Right lobe of liver (tissue), 6 donors: ENCODE data around the gene UAP1L1. TPM values are rescaled to one million over a fixed set of nuclear protein-coding genes. Genes with fewer than 3 reads are reported as not detected.

ENCODE experiments used
- ATAC-seq, 4 donors: fragments of 200-7000 bp; cut with Tn5 transposase; one replicate each; pipeline ENCODE4 v1.9.1; 2020; ENCODE audit warnings: mild to moderate bottlenecking in 4 of 4, moderate library complexity in 4 of 4
- DNase-seq, 3 donors: peaks; one replicate each; pipeline ENCODE4 v3.0.0-alpha.2; 2020
- H3K27ac ChIP-seq, 3 donors: fragments of 200-600 bp; one replicate each; pipeline ENCODE4 v1.8.0; 2022
- H3K27me3 ChIP-seq, 2 donors: fragments of 200-600 bp; one replicate each; pipeline ENCODE4 v1.8.0; 2022
- H3K36me3 ChIP-seq, 4 donors: fragments of 200-600 bp; sonication (generic) in 1 of 4; one replicate each; pipeline versions ENCODE4 v1.5.1 to v1.8.0; 2017 to 2022; ENCODE audit warnings: control low read depth in 1 of 4
- H3K4me1 ChIP-seq, 4 donors: fragments of 200-600 bp; sonication (generic) in 1 of 4; one replicate each; pipeline versions ENCODE4 v1.5.1 to v1.8.0; 2017 to 2022; ENCODE audit warnings: control low read depth in 1 of 4
- H3K4me3 ChIP-seq, 3 donors: fragments of 200-600 bp; one replicate each; pipeline ENCODE4 v1.8.0; 2022
- H3K9me3 ChIP-seq, 4 donors: fragments of 200-600 bp; sonication (generic) in 1 of 4; one replicate each; pipeline versions ENCODE4 v1.5.1 to v1.8.0; 2017 to 2022; ENCODE audit warnings: control low read depth in 1 of 4
- POLR2A ChIP-seq: fragments of 450-650 bp; IDR thresholded peaks from one replicate; pipeline ENCODE4 v1.6.1; 2017; ENCODE audit warnings: antibody characterized with exemption, mild to moderate bottlenecking
- WGBS: methylation state at CpG from one replicate; pipeline ENCODE4 v1.1.6; 2018; ENCODE audit warnings: low coverage, low lambda C conversion rate; ENCODE audit not compliant: insufficient coverage; ENCODE audit errors: missing lambda C conversion rate; 5-methylcytosine and 5-hydroxymethylcytosine counted together
- intact Hi-C, 2 donors: fragments of 100-400 bp; cut with DNase I; formaldehyde crosslinking; loops; one replicate each; pipeline versions ENCODE4 v1.11.2 to v1.14.1; 2022
- total RNA-seq, 6 experiments: library from RNA; depleted of rRNA in 2 of 6; stranded (reverse); fragments of >200 nt in 2 of 6; fragmentation: NEBNext Ultra II Directional in 3 of 6; extraction: Animal tissue kit (Norgen Biotek cat#: 25700) in 3 of 6; gene quantifications; one replicate each; pipeline versions ENCODE4 v1.1.0 to v1.2.4, GENCODE V29; 2016 to 2023
- TF ChIP-seq, protein P1 (sequence below), 4 donors: fragments of 200-600 bp in 3 of 4; fragments of 450-650 bp in 1 of 4; IDR thresholded peaks; one replicate each; pipeline versions ENCODE4 v1.5.1 to v1.8.0; 2016 to 2022; ENCODE audit warnings: antibody characterized with exemption in 4 of 4, mild to moderate bottlenecking in 2 of 4
- donor health status: DM: no; HTN: yes; CAD: no.
- donor health status: DM: no; HTN: no; CAD: no.
- donor health status: DM: no; HTN: no; CAD: no.
- donor health status: DM: no; HTN: yes; CAD: no.
- donor health status: DM: no; HTN: yes; CAD: no.

The UAP1L1 gene
- total RNA-seq, 6 experiments from 2014 or later: 1.3 to 4.9 (median 1.9) TPM

DNA sequence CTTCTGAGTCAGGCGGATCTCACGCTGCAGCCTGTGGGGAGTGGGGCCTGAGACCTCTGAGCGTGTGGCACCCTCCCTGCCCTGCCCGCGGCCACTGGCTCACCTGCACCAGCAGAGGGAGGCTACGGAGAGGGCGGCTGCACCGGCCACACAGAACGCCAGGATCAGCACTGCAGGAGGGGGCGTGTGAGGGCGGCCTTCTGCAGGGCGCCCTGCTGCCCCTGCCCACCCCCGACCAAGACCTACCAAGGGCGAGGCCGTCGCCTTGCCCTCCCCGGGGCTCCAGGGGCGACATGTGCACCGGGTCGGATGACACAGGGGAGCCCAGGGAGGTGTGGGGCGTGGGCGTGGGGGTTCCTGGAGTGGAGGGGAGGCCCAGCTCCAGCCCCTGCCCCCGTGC lies 36.7 kb upstream of the UAP1L1 start:
- DNase-seq (no peak), ATAC-seq (no peak)
- Histone ChIP-seq H3K27ac (no peak overlapping the region), H3K9me3 (no peaks in the 10 kb centered on the region), H3K4me1 (peaks cover 0 to 4% (median 0%) of the 10 kb centered on the region in 4 donors), H3K36me3 (no peaks in the 10 kb centered on the region), H3K4me3 (no peak overlapping the region), H3K27me3 (peaks cover 0 to 3% of the 10 kb centered on the region in 2 donors)
- intact Hi-C loops: no loop called here
- no CpG with 5 or more reads among the region's 23 CpGs for WGBS
- TF ChIP-seq POLR2A: no peak
- TF ChIP-seq, protein P1, sequence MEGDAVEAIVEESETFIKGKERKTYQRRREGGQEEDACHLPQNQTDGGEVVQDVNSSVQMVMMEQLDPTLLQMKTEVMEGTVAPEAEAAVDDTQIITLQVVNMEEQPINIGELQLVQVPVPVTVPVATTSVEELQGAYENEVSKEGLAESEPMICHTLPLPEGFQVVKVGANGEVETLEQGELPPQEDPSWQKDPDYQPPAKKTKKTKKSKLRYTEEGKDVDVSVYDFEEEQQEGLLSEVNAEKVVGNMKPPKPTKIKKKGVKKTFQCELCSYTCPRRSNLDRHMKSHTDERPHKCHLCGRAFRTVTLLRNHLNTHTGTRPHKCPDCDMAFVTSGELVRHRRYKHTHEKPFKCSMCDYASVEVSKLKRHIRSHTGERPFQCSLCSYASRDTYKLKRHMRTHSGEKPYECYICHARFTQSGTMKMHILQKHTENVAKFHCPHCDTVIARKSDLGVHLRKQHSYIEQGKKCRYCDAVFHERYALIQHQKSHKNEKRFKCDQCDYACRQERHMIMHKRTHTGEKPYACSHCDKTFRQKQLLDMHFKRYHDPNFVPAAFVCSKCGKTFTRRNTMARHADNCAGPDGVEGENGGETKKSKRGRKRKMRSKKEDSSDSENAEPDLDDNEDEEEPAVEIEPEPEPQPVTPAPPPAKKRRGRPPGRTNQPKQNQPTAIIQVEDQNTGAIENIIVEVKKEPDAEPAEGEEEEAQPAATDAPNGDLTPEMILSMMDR (IDR thresholded peaks at IDR 0.05): no peak

GRCh38 chr9:137041124-137041523 lies 36.2 kb upstream of the UAP1L1 start:
- H3K27me3 ChIP-seq: peaks cover 3% of the 10 kb centered on the region in 2 donors
- no peak overlapping the region for H3K27ac ChIP-seq
- no peaks in the 10 kb centered on the region for H3K9me3 ChIP-seq
- no peaks in the 10 kb centered on the region for H3K36me3 ChIP-seq
- peaks cover 0 to 6% (median 0%) of the 10 kb centered on the region in 4 donors for H3K4me1 ChIP-seq
- ATAC-seq (peak; percentile 5 to 29 (median 8)), DNase-seq (no peak)
- H3K4me3 ChIP-seq: no peak overlapping the region
- intact Hi-C loops: no loop called here
- TF ChIP-seq, protein P1 (IDR thresholded peaks at IDR 0.05): no peak
- no peak for TF ChIP-seq POLR2A
- 6% methylated on average over 3 of the region's 16 CpGs for WGBS

GRCh38 chr9:137042751-137043727 lies 34.3 kb upstream of the UAP1L1 start:
- ATAC-seq: peak; percentile 27 to 41 (median 28)
- H3K27ac ChIP-seq: no peak overlapping the region
- peaks cover 0 to 9% (median 0%) of the 10 kb centered on the region in 4 donors for H3K4me1 ChIP-seq

GRCh38 chr9:137044037-137044436 lies 33.3 kb upstream of the UAP1L1 start:
- Histone ChIP-seq H3K4me1 (peaks cover 0 to 9% (median 0%) of the 10 kb centered on the region in 4 donors), H3K9me3 (no peaks in the 10 kb centered on the region), H3K27ac (no peak overlapping the region), H3K27me3 (peaks cover 3 to 23% of the 10 kb centered on the region in 2 donors), H3K36me3 (no peaks in the 10 kb centered on the region), H3K4me3 (peak overlapping the region in 1 of 3 donors; percentile 29)
- intact Hi-C loops: no loop called here
- no peak for DNase-seq
- no peak for ATAC-seq
- TF ChIP-seq, protein P1 (IDR thresholded peaks at IDR 0.05): no peak
- no peak for TF ChIP-seq POLR2A
- 8% methylated on average over 6 of the region's 12 CpGs for WGBS

More at GRCh38 chr9:137042751-137043727, 34.3 kb upstream of the UAP1L1 start:
- Histone ChIP-seq H3K4me3 (no peak overlapping the region), H3K36me3 (no peaks in the 10 kb centered on the region), H3K27me3 (peaks cover 3 to 21% of the 10 kb centered on the region in 2 donors), H3K9me3 (no peaks in the 10 kb centered on the region)
- intact Hi-C loops: no loop called here
- peak in 1 of 3 donors; percentile 47 for DNase-seq
- TF ChIP-seq, protein P1 (IDR thresholded peaks at IDR 0.05): no peak
- no peak for TF ChIP-seq POLR2A
- 70% methylated on average over 2 of the region's 36 CpGs for WGBS
